BJ (cell line): ENCODE data around the gene PRH1. TPM values are rescaled to one million over a fixed set of nuclear protein-coding genes. Genes with fewer than 3 reads are reported as not detected.

Source experiments
- CTCF ChIA-PET: fragments of 350-600 bp; formaldehyde crosslinking; extraction: SDS; loops from one replicate; lab custom pipeline; 2021; ENCODE audit warnings: antibody characterized with exemption, inconsistent platforms; lab: Yijun Ruan, JAX
- POLR2A ChIA-PET: fragments of 300-600 bp; sonication (Branson Sonifier 250); formaldehyde crosslinking; extraction: SDS; loops from one replicate; lab custom pipeline; 2021; ENCODE audit warnings: antibody characterized with exemption; lab: Charles Lee
- DNase-seq: peaks from one replicate; pipeline ENCODE4 v3.0.0-alpha.2; 2011; ENCODE audit warnings: low read depth
- H3K27me3 ChIP-seq: 2 replicates; pipeline ENCODE4 v1.6.0; 2011; ENCODE audit warnings: low read length; ENCODE audit not compliant: control insufficient read depth, insufficient read depth
- H3K36me3 ChIP-seq: 2 replicates; pipeline ENCODE4 v1.5.1; 2011; ENCODE audit warnings: low read length; ENCODE audit not compliant: control insufficient read depth, insufficient read depth
- H3K4me3 ChIP-seq: 2 replicates; pipeline ENCODE4 v1.5.1; 2011; ENCODE audit warnings: low read depth, mild to moderate bottlenecking, control low read depth, low read length
- CTCF ChIP-seq: IDR thresholded peaks from 2 replicates; pipeline ENCODE4 v1.5.1; 2011; ENCODE audit warnings: low read depth, mild to moderate bottlenecking, control low read depth, inconsistent platforms, low read length, moderate library complexity; ENCODE audit not compliant: insufficient read depth
- polyA plus RNA-seq: library from polyadenylated mRNA; depleted of rRNA; stranded (reverse); fragments of >200 nt; gene quantifications from 2 replicates; pipeline ENCODE4 v1.2.3, GENCODE V29; 2011

PRH1 gene
- polyA plus RNA-seq, 1 experiment: 3.0 TPM

DNA sequence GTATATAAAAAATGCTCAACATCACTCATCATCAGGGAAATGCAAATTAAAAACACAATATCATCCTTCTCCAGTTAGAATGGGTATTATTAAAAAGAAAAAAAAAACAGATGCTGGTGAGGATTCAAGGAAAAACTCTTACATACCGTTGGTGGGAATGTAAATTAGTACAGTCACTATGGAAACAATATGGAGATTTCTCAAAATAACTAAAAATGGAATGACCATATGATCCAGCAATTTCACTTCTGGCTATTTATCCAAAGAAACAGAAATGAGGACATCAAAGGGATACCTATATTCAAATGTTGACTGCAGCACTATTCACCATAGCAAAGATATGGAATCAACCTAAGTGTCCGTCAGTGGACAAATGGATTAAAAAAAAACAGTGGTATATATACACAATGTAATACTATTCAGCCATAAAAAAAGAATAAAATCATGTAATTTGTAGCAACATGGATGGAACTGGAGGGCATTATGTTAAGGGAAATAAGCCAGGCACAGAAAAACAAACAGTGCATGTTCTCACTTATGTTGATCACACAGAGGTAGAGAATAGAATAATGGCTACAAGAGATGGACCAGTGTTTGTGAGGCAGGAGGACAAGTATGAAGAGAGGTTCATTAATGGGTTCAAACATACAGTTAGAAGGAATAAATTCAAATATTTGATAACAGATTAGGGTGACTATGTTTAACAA, 20.4 kb downstream of the PRH1 start:
- Histone ChIP-seq H3K4me3 (no peak overlapping the region), H3K36me3 (no peaks in the 10 kb centered on the region; the same call in 1 of the 2 replicates), H3K27me3 (no peaks in the 10 kb centered on the region)
- DNase-seq: no peak
- ChIA-PET POLR2A (no interaction called here), CTCF (no interaction called here)
- no peak for TF ChIP-seq CTCF

DNA sequence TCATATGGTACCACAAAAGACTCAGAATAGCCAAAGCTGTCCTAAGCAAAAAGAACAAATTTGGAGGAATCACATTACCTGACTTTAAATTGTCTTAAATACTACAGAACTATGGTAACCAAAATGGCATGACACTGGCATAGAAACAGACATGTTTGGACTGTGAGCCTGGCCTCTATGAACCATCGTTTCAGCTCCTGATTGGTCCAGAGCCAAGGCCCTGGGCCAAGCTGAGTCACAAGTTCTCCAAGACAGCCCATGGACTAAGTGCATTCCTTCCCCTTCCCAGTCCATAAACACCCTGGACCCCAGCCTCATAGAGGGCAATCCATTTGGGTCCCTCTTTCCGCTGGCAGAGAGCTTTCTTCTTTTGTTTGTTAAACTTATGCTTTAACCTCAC, 22.7 kb downstream of the PRH1 start:
- no peak for DNase-seq
- POLR2A ChIA-PET: no interaction called here

DNA sequence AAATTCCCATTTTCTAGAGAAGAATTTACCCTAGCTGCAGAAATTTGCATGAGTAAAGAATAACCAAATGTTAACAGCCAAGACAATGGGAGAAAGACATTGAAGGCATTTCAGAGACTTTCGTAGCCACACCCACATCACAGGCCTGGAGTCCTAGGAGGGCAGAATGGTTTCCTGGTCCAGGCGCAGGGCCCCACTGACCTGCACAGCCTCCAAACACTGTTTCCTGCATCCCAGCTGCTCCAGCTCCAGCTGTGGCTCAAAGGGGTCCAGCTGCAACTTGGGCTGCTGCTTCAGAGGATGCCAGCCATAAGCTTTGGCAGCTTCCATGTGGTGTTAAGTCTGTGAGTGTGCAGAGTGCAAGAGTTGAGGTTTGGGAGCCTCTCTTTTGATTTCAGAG, 28.2 kb downstream of the PRH1 start:
- CTCF ChIA-PET: interaction anchor here (0.6 kb wide), 1 partner anchor 10 kb away, joined by 3 read pairs; no protein-coding TSS in a partner anchor
- POLR2A ChIA-PET: no interaction called here

More for the DNA sequence above, 22.7 kb downstream of the PRH1 start:
- CTCF ChIA-PET: interaction anchor here (1.2 kb wide), 1 partner anchor 12 kb away, joined by 3 read pairs; no protein-coding TSS in a partner anchor
- no peaks in the 10 kb centered on the region; the same call in 1 of the 2 replicates for H3K36me3 ChIP-seq
- TF ChIP-seq CTCF: no peak
- H3K27me3 ChIP-seq: no peaks in the 10 kb centered on the region
- no peak overlapping the region for H3K4me3 ChIP-seq

GRCh38 chr12:10853776-10854175, 30.3 kb downstream of the PRH1 start:
- POLR2A ChIA-PET: no interaction called here

More for the DNA sequence above, 28.2 kb downstream of the PRH1 start:
- Histone ChIP-seq H3K27me3 (no peaks in the 10 kb centered on the region), H3K4me3 (no peak overlapping the region), H3K36me3 (no peaks in the 10 kb centered on the region; the same call in 1 of the 2 replicates)
- DNase-seq: no peak
- TF ChIP-seq CTCF: no peak

More at GRCh38 chr12:10853776-10854175, 30.3 kb downstream of the PRH1 start:
- Histone ChIP-seq H3K27me3 (no peaks in the 10 kb centered on the region), H3K4me3 (no peak overlapping the region), H3K36me3 (no peaks in the 10 kb centered on the region; the same call in 1 of the 2 replicates)
- no peak for DNase-seq
- TF ChIP-seq CTCF: no peak
- CTCF ChIA-PET: interaction anchor here (1.3 kb wide), 1 partner anchor 15 kb away, joined by 3 read pairs; no protein-coding TSS in a partner anchor
